Myocyte (in vitro differentiated cells): Measurements from ENCODE around the gene CARD19. TPM values are rescaled to one million over a fixed set of nuclear protein-coding genes. Genes with fewer than 3 reads are reported as not detected.

ENCODE experiments used
- DNase-seq: peaks from one replicate; pipeline ENCODE4 v3.0.0-alpha.2; 2012; ENCODE audit warnings: low read depth
- polyA plus RNA-seq: library from polyadenylated mRNA; unstranded; fragments of >200 nt; gene quantifications from one replicate; pipeline ENCODE4 v1.2.1, GENCODE V29; 2012; ENCODE audit warnings: missing spikeins
- total RNA-seq: library from RNA; depleted of rRNA; stranded (reverse); fragments of >200 nt; gene quantifications from 2 replicates; pipeline ENCODE4 v1.2.3, GENCODE V29; 2014

The CARD19 gene
- total RNA-seq: 61.2 and 143 TPM in 2 replicates
- 45.0 TPM for polyA plus RNA-seq

GRCh38 chr9:93096131-93096802 lies at the start of gene CARD19:
Gene CARD19, plus strand, starts transcription at chr9:93096217. Its CDS starts 129 bp downstream, at chr9:93096346.
- peak; percentile 73 for DNase-seq

GRCh38 chr9:93048566-93049448 lies 47.2 kb upstream of the CARD19 start:
- DNase-seq: no peak

- no peak for DNase-seq
Observed at GRCh38 chr9:93049491-93049890, 46.5 kb upstream of the CARD19 start.

GRCh38 chr9:93050231-93050630 lies 45.8 kb upstream of the CARD19 start:
- DNase-seq: no peak

- DNase-seq: peak; percentile 15
Observed at GRCh38 chr9:93051680-93052089, 44.3 kb upstream of the CARD19 start.

- DNase-seq: no peak
Observed at GRCh38 chr9:93052791-93053540, 43.1 kb upstream of the CARD19 start.

GRCh38 chr9:93053781-93054331 lies 42.2 kb upstream of the CARD19 start:
- no peak for DNase-seq

GRCh38 chr9:93054758-93055704 lies 41.0 kb upstream of the CARD19 start:
- DNase-seq: no peak

GRCh38 chr9:93057042-93057702 lies 38.8 kb upstream of the CARD19 start:
- DNase-seq: no peak

- DNase-seq: no peak
Observed at GRCh38 chr9:93057703-93058354, 38.2 kb upstream of the CARD19 start.

GRCh38 chr9:93058355-93059010 lies 37.5 kb upstream of the CARD19 start, which contains the start of gene SUSD3:
Gene SUSD3, plus strand, starts transcription at chr9:93058701. Its CDS starts 42 bp downstream, at chr9:93058743.
- DNase-seq: no peak

GRCh38 chr9:93059011-93059714 lies 36.9 kb upstream of the CARD19 start:
- no peak for DNase-seq

GRCh38 chr9:93059715-93060578 lies 36.1 kb upstream of the CARD19 start:
- no peak for DNase-seq

- DNase-seq: no peak
Observed at GRCh38 chr9:93060746-93061259, 35.2 kb upstream of the CARD19 start.

GRCh38 chr9:93061260-93061751 lies 34.7 kb upstream of the CARD19 start:
- no peak for DNase-seq
